Fibroblast of mammary gland (primary cell): ENCODE data around the gene CDKN1B.

ENCODE experiments used
- DNase-seq: peaks from one replicate; pipeline ENCODE4 v3.0.0-alpha.2; 2010; ENCODE audit warnings: low read depth
- H3K4me3 ChIP-seq: 2 replicates; pipeline ENCODE4 v1.5.1; 2011; ENCODE audit warnings: low read depth, mild to moderate bottlenecking, low read length, moderate library complexity; ENCODE audit not compliant: control insufficient read depth
- TF ChIP-seq, protein P1 (sequence below): conservative IDR thresholded peaks from 2 replicates; pipeline ENCODE4 v1.5.1; 2011; ENCODE audit warnings: low read depth, low read length, inconsistent platforms; ENCODE audit not compliant: control insufficient read depth, insufficient read depth

CDKN1B gene

DNA sequence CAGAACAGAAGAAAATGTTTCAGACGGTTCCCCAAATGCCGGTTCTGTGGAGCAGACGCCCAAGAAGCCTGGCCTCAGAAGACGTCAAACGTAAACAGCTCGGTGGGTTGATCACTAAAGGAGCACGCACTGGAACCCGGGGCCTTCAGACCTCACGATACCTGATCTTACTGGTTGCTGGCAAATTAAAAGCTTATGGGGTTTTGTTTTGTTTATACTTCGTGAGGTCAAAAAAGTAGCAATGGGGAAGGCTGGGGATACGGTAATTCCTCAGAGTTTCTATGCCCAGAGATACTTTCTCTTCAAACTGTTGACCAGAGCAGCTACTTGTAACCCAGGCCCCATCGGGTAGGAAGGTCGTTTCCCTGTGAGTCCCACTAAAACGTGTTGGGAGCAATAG is 1.7 kb downstream of the CDKN1B start:
- TF ChIP-seq, protein P1, sequence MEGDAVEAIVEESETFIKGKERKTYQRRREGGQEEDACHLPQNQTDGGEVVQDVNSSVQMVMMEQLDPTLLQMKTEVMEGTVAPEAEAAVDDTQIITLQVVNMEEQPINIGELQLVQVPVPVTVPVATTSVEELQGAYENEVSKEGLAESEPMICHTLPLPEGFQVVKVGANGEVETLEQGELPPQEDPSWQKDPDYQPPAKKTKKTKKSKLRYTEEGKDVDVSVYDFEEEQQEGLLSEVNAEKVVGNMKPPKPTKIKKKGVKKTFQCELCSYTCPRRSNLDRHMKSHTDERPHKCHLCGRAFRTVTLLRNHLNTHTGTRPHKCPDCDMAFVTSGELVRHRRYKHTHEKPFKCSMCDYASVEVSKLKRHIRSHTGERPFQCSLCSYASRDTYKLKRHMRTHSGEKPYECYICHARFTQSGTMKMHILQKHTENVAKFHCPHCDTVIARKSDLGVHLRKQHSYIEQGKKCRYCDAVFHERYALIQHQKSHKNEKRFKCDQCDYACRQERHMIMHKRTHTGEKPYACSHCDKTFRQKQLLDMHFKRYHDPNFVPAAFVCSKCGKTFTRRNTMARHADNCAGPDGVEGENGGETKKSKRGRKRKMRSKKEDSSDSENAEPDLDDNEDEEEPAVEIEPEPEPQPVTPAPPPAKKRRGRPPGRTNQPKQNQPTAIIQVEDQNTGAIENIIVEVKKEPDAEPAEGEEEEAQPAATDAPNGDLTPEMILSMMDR: no peak
- peak overlapping the region; percentile 93 for H3K4me3 ChIP-seq
- peak; percentile 55 for DNase-seq

DNA sequence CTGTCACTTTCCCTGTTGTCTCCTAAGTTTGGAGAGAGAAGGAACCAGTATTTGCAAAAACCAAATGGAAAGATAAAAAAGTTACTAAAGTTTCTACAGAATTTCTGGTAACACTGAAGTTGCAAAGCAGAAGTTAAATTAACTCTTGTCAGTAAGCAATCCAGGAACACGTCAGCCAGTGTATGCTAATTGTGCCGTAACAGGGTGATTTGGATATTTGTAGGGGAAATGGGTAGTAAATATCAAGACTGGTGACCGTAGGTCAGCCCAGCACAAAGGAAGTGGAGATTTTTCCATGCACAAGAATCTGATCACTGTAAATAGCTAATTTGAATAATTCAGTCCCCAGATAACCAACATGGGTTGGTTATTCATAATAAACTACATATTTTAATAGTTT is 2.3 kb downstream of the CDKN1B start:
- DNase-seq: peak; percentile 43
- peak overlapping the region; percentile 93 for H3K4me3 ChIP-seq
- TF ChIP-seq, protein P1: no peak

DNA sequence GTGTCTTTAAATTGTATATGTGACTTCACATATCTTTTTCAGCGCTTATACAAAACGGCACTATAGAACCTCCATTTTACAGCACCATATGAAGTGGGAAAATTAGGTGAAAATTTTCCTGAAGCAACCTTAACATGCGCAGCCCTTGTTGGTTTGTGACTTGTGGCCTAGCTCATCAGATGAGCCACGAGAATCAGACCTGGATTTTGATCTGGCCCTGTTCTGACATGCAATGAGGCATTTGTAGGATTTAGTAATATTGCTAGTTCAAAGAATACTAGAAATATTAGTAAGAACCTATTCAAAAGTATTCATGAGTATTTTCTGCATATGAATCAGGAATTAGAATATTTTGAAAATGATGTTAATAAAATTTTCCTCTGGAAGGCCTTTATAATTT is 2.9 kb downstream of the CDKN1B start:
- TF ChIP-seq, protein P1: no peak
- peak overlapping the region; percentile 93 for H3K4me3 ChIP-seq
- no peak for DNase-seq

DNA sequence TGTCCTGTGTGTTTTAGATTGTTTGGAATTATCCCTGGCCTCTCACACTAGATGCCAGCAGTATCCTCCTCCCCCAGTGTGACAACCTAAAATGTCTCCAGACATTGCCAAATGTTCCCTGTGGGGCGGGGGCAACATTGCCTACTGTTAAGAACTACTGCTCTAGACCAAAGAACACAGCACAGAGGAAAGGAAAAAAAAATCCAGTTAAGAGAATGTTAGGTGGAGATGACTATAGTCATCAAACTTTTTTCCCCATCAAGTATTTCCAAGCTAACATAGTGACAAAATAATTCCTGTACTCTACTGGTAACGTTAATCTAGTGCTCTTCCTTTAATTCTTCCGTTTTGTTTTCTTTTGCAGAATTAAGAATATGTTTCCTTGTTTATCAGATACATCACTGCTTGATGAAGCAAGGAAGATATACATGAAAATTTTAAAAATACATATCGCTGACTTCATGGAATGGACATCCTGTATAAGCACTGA is 3.5 kb downstream of the CDKN1B start:
- peak overlapping the region; percentile 18 for H3K4me3 ChIP-seq
- TF ChIP-seq, protein P1: no peak
- DNase-seq: no peak

DNA sequence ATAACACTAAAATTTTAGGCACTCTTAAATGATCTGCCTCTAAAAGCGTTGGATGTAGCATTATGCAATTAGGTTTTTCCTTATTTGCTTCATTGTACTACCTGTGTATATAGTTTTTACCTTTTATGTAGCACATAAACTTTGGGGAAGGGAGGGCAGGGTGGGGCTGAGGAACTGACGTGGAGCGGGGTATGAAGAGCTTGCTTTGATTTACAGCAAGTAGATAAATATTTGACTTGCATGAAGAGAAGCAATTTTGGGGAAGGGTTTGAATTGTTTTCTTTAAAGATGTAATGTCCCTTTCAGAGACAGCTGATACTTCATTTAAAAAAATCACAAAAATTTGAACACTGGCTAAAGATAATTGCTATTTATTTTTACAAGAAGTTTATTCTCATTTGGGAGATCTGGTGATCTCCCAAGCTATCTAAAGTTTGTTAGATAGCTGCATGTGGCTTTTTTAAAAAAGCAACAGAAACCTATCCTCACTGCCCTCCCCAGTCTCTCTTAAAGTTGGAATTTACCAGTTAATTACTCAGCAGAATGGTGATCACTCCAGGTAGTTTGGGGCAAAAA is 4.1 kb downstream of the CDKN1B start:
- TF ChIP-seq, protein P1: no peak
- DNase-seq: no peak
- peak overlapping the region; percentile 16 for H3K4me3 ChIP-seq

DNA sequence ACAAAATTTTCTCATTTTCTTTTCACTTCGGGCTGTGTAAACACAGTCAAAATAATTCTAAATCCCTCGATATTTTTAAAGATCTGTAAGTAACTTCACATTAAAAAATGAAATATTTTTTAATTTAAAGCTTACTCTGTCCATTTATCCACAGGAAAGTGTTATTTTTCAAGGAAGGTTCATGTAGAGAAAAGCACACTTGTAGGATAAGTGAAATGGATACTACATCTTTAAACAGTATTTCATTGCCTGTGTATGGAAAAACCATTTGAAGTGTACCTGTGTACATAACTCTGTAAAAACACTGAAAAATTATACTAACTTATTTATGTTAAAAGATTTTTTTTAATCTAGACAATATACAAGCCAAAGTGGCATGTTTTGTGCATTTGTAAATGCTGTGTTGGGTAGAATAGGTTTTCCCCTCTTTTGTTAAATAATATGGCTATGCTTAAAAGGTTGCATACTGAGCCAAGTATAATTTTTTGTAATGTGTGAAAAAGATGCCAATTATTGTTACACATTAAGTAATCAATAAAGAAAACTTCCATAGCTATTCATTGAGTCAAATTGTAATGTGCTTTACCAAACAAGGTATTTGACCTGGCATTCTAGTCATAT is 4.8 kb downstream of the CDKN1B start:
- DNase-seq: no peak
- H3K4me3 ChIP-seq: peak overlapping the region; percentile 62
- TF ChIP-seq, protein P1: no peak
